HepG2 (cell line): ENCODE measurements around the gene COMP. TPM values are rescaled to one million over a fixed set of nuclear protein-coding genes. Genes with fewer than 3 reads are reported as not detected.

Source experiments
- ATAC-seq: fragments of 200-7000 bp; cut with Tn5 transposase; 3 replicates; pipeline ENCODE4 v1.9.1; 2020; ENCODE audit warnings: mild to moderate bottlenecking, moderate library complexity
- BruUV-seq: library from RNA; stranded (reverse); fragments of 400-500 nt; replicated peaks from 2 replicates; lab custom pipeline; 2021; lab: Mats Ljungman, UMichigan
- CTCF ChIA-PET: fragments of 300-600 bp; formaldehyde crosslinking; extraction: SDS; loops from one replicate; lab custom pipeline; 2021; ENCODE audit warnings: low total read pairs, inconsistent platforms, low intra/inter-chr PET ratio; lab: Yijun Ruan, JAX
- POLR2A ChIA-PET: fragments of 350-600 bp; sonication (Branson Sonifier 250); formaldehyde crosslinking; loops from one replicate; lab custom pipeline; 2020; ENCODE audit warnings: antibody characterized with exemption, inconsistent platforms; lab: Yijun Ruan, JAX
- DNase-seq: peaks from one replicate; pipeline ENCODE4 v3.0.0-alpha.2; 2015; ENCODE audit warnings: low spot score
- FAIRE-seq: peaks from 3 replicates; lab custom pipeline; 2011; peaks lifted over from hg19 to GRCh38; lab: Jason Lieb, UNC
- H2AFZ ChIP-seq: one replicate; pipeline ENCODE4 v1.6.1; 2011; ENCODE audit warnings: low read length, inconsistent platforms
- H3K27ac ChIP-seq: fragments of 300-600 bp; 3 replicates; pipeline ENCODE4 v1.8.0; 2011; ENCODE audit warnings: mixed run types, mild to moderate bottlenecking, mixed read lengths, low read length, inconsistent platforms; ENCODE audit not compliant: insufficient read depth; ENCODE audit errors: extremely low read length
- H3K27me3 ChIP-seq, 2 experiments: fragments of 200-600 bp in 1 of 2; 2 replicates in 1 of 2; 3 replicates in 1 of 2; pipeline versions ENCODE4 v1.6.0 to v1.8.0; 2011; ENCODE audit warnings: low read length in 2 of 2, mild to moderate bottlenecking in 2 of 2, moderate library complexity in 2 of 2, inconsistent platforms in 1 of 2; ENCODE audit not compliant: insufficient read depth in 2 of 2, control insufficient read depth in 1 of 2
- H3K36me3 ChIP-seq, 2 experiments: fragments of 200-600 bp in 1 of 2; replicated peaks in 1 of 2; 2 replicates in 1 of 2; 3 replicates in 1 of 2; pipeline versions ENCODE4 v1.5.1 to v1.8.0; 2011; ENCODE audit warnings: low read length in 2 of 2, inconsistent platforms in 1 of 2; ENCODE audit not compliant: insufficient read depth in 2 of 2, control insufficient read depth in 1 of 2
- H3K4me1 ChIP-seq: 2 replicates; pipeline ENCODE4 v1.5.1; 2012; ENCODE audit warnings: low read length, inconsistent platforms; ENCODE audit not compliant: insufficient read depth
- H3K4me2 ChIP-seq: 2 replicates; pipeline ENCODE4 v1.6.0; 2011; ENCODE audit warnings: low read depth, low read length, inconsistent platforms
- H3K4me3 ChIP-seq, 3 experiments: fragments of 200-600 bp in 1 of 3; sonication (generic), shearing (Covaris generic) in 1 of 3; replicated peaks in 1 of 3; 2 replicates each; pipeline ENCODE4 v1.5.1; 2011 to 2016; ENCODE audit warnings: low read length in 3 of 3, inconsistent platforms in 2 of 3, low read depth in 2 of 3, mild to moderate bottlenecking in 2 of 3, control low read depth in 1 of 3, mixed read lengths in 1 of 3; ENCODE audit not compliant: insufficient read depth in 1 of 3
- H3K79me2 ChIP-seq: one replicate; pipeline ENCODE4 v1.6.1; 2011; ENCODE audit warnings: low read length, inconsistent platforms; ENCODE audit not compliant: insufficient read depth
- H3K9ac ChIP-seq: 2 replicates; pipeline ENCODE4 v1.6.0; 2011; ENCODE audit warnings: mild to moderate bottlenecking, low read depth, low read length, inconsistent platforms; ENCODE audit not compliant: insufficient read depth
- H3K9me3 ChIP-seq: 2 replicates; pipeline ENCODE4 v1.5.1; 2012; ENCODE audit warnings: mild to moderate bottlenecking, low read length
- H4K20me1 ChIP-seq: 2 replicates; pipeline ENCODE4 v1.6.0; 2011; ENCODE audit warnings: inconsistent platforms, mild to moderate bottlenecking, low read length, moderate library complexity; ENCODE audit not compliant: insufficient read depth
- AGO1 ChIP-seq: fragments of 200-400 bp; formaldehyde crosslinking; IDR thresholded peaks from 2 replicates; pipeline ENCODE4 v1.6.1; 2017; ENCODE audit warnings: mild to moderate bottlenecking, low read depth, low read length, moderate library complexity; ENCODE audit not compliant: poor library complexity, severe bottlenecking
- AGO2 ChIP-seq: fragments of 200-400 bp; formaldehyde crosslinking; optimal IDR thresholded peaks from 2 replicates; pipeline ENCODE3; 2017; ENCODE audit warnings: mild to moderate bottlenecking, low read depth, low read length, moderate library complexity
- CCDC6 ChIP-seq: sonication (generic); formaldehyde crosslinking; IDR thresholded peaks from 2 replicates; pipeline ENCODE4 v1.8.1; 2022; ENCODE audit warnings: mild to moderate bottlenecking, missing genetic modification reagents, moderate library complexity
- FOSL1 ChIP-seq: sonication (generic); formaldehyde crosslinking; IDR thresholded peaks from 2 replicates; pipeline ENCODE4 v1.9.0; 2021; ENCODE audit warnings: missing genetic modification reagents, borderline replicate concordance
- ZNF713 ChIP-seq: sonication (generic); formaldehyde crosslinking; IDR thresholded peaks from 2 replicates; pipeline ENCODE4 v1.4.0; 2020; ENCODE audit warnings: mild to moderate bottlenecking, missing genetic modification reagents
- WGBS: methylation state at CpG from one replicate; pipeline ENCODE4 v1.1.6; 2017; ENCODE audit warnings: low lambda C conversion rate; 5-methylcytosine and 5-hydroxymethylcytosine counted together
- in situ Hi-C: cut with HindIII; loops from 2 replicates; pipeline ENCODE4 v1.10.0; 2017; ENCODE audit warnings: low pct_unique_long_range_greater_than_20kb; ENCODE audit not compliant: extremely low pct_ligation_motif_present
- intact Hi-C: fragments of 100-400 bp; cut with micrococcal nuclease; formaldehyde crosslinking; loops from one replicate; pipeline ENCODE4 v1.10.0; 2022; ENCODE audit not compliant: unreplicated experiment
- polyA plus RNA-seq, 8 experiments: library from polyadenylated mRNA; depleted of rRNA in 3 of 8; stranded (reverse) in 7 of 8; unstranded in 1 of 8; fragments of >200 nt; fragmentation: Illumina TruSeq in 4 of 8; extraction: Trizol in 4 of 8; gene quantifications; 2 replicates each; pipeline versions ENCODE4 v1.2.1 to v1.2.3, GENCODE V29; 2011 to 2016; ENCODE audit warnings: low read depth in 4 of 8, missing spikeins in 1 of 8, mixed read lengths in 1 of 8; ENCODE audit not compliant: insufficient read depth in 1 of 8
- total RNA-seq, 5 experiments: library from RNA; depleted of rRNA; stranded (reverse); fragments of >200 nt; fragmentation: Illumina TruSeq; extraction: Trizol; gene quantifications; 2 replicates each; pipeline ENCODE4 v1.2.3, GENCODE V29; 2016; ENCODE audit warnings: low read depth in 1 of 5
- TF ChIP-seq, protein P1 (sequence below): sonication (generic); formaldehyde crosslinking; IDR thresholded peaks from 2 replicates; pipeline ENCODE4 v1.5.0; 2020; ENCODE audit warnings: missing genetic modification reagents

COMP gene
- total and polyA plus RNA-seq, 2 of the 13 experiments (the other 11 are each of a cell fraction or from before 2014, with no cell fraction given): 0.04 to 0.13 TPM

DNA sequence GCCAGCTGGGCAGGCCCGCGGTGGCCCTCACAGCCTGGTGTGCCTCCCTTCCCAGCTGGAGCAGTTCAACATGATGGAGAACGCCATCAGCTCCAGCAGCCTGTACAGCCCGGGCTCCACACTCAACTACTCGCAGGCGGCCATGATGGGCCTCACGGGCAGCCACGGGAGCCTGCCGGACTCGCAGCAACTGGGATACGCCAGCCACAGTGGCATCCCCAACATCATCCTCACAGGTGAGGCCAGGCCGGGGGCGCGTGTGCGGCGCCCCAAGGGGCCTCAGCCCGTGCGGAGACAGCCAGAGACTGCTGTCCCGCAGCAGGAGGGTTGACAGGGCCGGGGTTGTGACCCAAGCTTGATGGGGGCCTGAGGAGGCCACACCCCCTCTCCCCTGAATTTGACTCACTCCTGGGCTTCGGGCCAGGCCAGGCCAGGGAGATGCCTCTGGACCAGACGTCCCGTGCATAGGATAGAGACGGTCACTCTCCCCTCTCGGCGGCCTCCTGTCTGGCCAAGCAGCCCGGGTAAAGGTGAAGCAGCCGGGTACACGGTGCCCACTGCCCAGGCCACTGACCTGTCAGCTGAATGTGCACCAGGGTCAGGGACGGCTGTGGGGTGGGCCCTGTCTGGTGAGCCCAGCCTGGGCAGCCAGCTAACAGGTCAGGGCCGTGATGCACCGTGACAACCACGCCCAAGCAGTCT, 15.4 kb downstream of the COMP start:
- Histone ChIP-seq H3K4me2 (no peak overlapping the region), H3K27me3 (0 out of 5 replicates have a peak, but pooled peaks cover 0 to 8% of the 10 kb centered on the region in 2 experiments), H3K9ac (no peak overlapping the region), H4K20me1 (no peaks in the 10 kb centered on the region), H3K36me3 (no peaks in the 10 kb centered on the region), H3K4me1 (peaks cover 13% of the 10 kb centered on the region), H3K9me3 (no peaks in the 10 kb centered on the region), H2AFZ (no peak overlapping the region)
- ATAC-seq: no peak
- no peak for FAIRE-seq
- CTCF ChIA-PET: no interaction called here
- 94% methylated on average over 10 of the region's 33 CpGs for WGBS
- POLR2A ChIA-PET: no interaction called here
- no peak for DNase-seq
- in situ Hi-C loops: no loop called here
- BruUV-seq: no TSS peak
- TF ChIP-seq FOSL1 (CRISPR knock-in tag): no peak
- no peak for TF ChIP-seq ZNF713 (CRISPR knock-in tag)
- peak; percentile 44 for TF ChIP-seq AGO2
- peak; percentile 8 for TF ChIP-seq AGO1
- no peak for TF ChIP-seq CCDC6
- TF ChIP-seq, protein P1, sequence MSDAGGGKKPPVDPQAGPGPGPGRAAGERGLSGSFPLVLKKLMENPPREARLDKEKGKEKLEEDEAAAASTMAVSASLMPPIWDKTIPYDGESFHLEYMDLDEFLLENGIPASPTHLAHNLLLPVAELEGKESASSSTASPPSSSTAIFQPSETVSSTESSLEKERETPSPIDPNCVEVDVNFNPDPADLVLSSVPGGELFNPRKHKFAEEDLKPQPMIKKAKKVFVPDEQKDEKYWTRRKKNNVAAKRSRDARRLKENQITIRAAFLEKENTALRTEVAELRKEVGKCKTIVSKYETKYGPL (CRISPR knock-in tag): no peak
- TF ChIP-seq, all 625 proteins: peak for 2
- Histone ChIP-seq H3K4me3 (no peak overlapping the region), H3K79me2 (no peaks in the 10 kb centered on the region), H3K27ac (no peak overlapping the region)
- intact Hi-C loops: no loop called here
